GM19455 (cell line): Measurements from ENCODE around the gene FBXL5.

ENCODE experiments used
- ATAC-seq: cut with Tn5 transposase; IDR thresholded peaks from one replicate; pipeline ENCODE4 v1.9.1; 2021; ENCODE audit not compliant: unreplicated experiment

FBXL5 gene

DNA sequence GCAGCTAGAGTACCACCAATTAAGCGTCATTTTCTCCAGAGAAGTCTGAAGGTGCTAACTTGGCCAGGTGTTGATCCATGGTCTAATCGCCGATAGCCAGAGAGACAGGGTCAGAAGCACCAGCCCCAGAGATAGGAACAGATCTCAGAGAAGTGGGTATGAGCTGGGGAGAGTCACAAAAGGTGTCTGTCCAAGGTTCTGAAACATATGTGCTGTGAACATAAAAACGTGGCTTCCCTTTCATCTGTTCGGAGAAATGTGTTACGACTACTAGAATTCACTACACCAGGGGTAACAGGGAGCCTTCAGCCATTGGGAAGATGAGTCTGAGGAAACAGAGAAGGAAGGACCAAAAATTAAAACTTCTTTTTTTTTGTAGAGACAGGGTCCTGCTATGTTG lies 91.3 kb downstream of the FBXL5 start:
- ATAC-seq = no peak

DNA sequence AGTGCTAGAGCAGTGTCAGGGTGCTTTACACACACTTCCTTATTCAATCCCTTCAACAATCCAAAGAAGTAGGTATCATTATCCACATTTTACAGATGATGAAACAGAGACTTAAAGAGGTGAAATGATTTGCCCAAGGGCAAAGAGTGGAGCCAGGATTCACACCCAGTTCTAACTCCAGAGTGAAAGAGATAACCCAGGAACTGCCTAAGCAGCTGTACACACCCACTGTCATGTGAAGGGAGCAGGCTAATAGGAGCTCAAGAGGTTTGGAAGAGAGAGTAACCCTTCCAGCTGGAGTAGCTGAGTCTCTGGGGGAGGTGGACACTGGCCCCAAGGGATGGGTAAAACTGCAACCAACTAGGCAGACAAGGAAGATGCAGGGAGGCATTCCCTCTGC lies 92.5 kb downstream of the FBXL5 start:
- ATAC-seq = no peak

DNA sequence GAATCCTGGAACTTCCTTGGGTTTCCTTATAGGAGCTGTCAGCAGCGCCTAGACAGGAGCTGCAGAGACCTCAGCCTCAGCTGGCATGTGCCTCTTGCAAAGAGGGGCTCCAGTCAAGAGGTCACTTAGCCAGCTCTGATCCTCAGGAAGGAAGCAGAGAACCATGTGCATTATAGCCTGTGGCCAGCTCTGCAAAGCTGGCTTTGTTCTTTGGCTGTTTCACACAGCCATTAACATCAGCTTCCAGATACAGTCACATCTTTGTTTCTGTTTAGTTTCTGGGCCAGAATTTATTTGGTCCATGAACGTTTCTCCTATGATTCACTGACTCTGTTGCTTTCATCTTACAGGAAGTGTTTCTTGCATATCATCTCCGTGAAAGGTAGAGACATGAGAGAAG lies 93.0 kb downstream of the FBXL5 start:
- no peak for ATAC-seq

DNA sequence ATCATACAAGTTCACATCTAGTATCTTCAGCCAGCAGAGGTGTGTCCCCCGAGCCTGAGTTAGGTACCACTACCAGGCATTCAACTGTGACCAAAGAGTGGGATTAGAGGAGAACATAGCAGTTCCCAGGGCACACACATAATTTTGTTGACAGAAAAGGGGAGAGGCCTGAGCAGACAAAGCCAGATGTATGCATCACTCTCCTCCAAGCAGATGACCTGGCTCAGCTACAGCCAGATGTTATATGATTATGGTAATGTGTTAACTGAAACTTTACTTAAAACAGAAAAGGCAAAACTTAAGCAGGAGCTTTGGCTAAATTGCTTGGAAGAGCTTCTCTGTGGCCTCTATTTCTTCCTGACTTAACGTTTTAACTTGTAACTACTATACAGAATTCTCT lies 96.6 kb downstream of the FBXL5 start:
- no peak for ATAC-seq

DNA sequence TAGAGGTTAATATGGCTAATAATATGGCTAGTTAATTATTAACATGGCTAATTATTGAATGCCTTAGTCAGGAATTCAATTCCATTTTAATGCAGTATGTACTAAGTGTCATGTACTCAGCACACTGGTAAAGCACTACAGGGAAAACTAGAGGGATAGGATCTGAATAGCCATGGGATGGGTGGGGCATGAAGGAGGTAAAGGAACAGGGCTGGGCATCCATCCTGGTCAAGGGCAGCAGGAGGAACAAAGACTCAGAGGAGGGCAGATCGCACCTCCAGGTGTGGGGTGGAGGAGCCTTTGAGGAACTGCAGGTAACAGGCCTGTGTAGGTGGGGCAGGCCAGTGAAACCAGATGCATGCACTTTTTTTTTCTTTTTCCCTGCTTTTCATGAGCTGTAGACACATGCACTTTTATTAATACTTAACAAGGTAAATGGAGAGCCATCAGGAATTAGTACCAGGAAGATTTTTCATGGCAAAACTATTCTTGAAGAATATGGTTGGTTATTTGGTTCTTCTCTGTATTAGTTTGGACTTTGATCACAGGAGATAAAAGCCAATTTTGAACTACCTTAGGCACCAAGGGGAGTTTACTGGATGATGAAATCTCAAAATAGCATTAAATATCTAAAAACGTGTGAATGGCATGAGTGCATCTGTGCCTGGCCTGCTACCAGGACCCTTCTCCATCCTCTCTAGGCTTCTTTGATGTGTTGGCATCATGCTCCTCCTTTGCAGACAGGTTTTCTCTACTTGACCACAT lies 97.2 kb downstream of the FBXL5 start:
- ATAC-seq = no peak

DNA sequence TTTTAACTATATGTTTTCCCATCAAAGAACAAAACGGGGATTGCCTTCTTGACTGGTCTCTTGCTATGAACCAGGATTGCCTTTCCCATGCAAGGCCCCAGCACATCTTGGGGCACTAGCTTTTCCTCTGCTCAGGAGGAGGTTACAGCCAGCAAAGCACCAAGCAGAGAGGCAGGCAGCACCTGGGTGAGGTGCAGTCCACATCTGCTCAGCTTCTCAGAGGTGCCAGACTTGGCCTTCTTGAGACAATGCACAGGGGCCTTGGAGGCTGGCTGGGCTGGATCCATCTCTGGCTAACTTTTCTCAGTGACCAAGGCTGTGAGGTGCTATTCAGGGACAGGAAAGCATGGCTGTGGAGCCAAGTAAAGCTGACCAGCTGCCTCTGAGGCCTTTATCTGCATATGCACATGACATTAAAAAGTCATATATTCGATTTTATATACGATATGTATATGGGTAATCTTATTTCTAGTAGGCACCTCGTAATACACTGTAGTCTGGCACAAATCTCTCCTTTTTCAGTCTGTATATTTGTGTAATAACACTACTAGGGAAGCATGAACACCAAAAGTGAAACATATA lies 98.6 kb downstream of the FBXL5 start:
- ATAC-seq = no peak
